Hematopoietic multipotent progenitor cell treated with erythropoietin and hydrocortisone succinate and interleukin-3 and kit ligand, for 6 days (in vitro differentiated cells): ENCODE measurements around the gene SHROOM3.

ENCODE experiments used
- DNase-seq: peaks from one replicate; pipeline ENCODE4 v3.0.0-alpha.2; 2015

Gene SHROOM3

DNA sequence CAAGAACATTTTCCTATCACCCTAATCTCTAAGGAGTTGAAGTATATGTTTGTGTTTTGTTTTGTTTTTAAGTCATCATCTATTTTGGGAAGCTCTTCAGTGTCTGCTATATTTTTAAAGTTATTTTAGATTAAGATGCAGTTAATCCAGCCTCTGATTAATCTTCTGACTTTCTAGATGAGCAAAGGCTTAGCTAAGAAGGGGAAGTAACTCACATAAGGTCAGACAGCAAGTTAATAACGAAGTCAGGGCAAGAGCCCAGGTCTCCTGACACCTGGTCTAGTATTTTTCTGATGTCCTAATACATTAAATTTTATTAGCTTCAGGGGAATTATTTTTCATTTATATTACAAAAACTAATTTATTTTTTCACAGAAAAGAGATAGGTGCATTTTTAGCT is 294.4 kb downstream of the SHROOM3 start:
- DNase-seq: no peak

GRCh38 chr4:76729980-76730379 is 295.0 kb downstream of the SHROOM3 start:
- DNase-seq: no peak

DNA sequence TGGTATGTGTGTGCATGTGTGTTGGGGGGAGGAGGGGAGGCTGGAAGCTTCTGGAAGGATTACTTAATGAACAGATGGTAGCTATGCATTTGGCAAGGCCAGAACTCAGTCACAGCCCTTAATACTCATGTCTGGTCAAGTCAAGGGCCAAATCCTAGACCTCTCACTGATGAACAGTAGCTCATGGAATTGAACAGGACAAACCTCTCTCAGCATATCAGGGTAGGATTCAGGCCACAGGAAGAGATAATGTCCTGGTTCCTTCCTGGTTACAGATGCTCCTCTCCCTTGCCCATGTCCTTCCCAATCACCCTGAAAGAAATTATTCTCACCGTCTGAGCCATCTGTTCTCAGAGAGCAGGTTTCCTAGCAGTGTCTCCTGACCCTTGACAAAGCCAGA is 297.2 kb downstream of the SHROOM3 start:
- DNase-seq: no peak

DNA sequence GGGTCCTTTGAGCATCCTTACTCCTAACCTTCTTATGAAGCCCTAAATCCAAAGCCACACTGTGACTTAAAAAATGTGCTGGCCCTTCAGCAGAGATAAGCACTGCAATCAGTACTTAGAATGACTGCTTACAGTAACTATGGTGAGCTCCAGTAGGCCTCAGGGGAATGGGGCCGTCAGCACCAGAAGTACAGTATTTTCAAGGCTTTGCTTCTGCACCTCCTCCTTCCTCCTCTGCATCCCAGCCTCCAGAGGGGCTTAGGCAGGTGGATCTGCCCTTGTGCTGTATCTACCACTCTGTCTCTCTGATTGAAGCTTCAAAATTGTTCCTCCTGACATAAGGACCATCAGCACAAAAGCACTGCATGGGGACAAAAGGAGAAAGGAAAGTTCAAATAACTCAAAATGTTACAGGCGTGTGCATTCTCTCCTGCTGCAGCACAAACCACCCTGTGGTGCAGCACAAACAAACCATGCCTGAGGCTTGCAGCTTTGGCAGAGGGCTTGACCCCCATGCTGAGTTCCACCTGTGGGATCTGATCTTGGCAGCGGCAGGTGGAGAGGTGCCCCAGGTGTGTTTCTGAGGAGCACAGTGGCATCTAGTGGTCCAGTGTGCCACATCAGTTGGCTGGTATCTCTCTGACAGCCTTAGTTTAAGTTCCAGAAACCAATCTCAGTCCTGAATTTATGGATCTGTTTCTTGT is 298.2 kb downstream of the SHROOM3 start:
- DNase-seq: no peak

GRCh38 chr4:76736414-76736813 is 301.4 kb downstream of the SHROOM3 start:
- no peak for DNase-seq

DNA sequence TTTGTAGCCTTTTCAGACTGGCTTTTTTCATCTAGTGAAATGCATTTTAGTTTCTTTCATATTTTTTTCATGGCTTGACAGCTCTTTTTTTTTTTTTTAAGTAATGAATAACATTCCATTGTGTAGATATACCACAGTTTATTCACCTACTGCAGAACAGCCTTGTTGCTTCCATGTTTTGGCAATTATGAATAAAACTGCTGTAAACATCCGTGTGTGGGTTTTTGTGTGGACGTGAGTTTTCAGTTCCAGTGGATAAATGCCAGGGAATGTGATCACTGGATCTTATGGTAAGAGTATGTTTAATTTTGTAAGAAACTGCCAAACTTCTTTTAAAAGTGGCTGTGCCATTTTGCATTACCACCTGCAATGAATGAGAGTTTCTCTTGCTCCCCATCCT is 302.2 kb downstream of the SHROOM3 start:
- DNase-seq: no peak

DNA sequence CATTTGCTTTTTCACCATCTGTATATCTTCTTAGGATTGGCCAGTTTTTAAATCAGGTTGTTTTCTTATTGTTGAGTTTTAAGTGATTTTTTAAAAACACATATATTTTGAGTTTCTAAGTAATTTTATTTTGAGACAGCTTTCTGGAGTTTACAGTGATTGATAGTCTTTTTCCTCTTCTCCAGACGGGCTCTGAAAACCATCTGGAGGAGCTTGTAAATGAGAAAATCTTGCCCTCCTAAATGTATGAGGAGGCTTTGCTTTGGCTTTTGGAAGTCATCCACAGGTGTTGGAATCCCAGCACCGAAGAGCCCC is 302.7 kb downstream of the SHROOM3 start:
- no peak for DNase-seq

DNA sequence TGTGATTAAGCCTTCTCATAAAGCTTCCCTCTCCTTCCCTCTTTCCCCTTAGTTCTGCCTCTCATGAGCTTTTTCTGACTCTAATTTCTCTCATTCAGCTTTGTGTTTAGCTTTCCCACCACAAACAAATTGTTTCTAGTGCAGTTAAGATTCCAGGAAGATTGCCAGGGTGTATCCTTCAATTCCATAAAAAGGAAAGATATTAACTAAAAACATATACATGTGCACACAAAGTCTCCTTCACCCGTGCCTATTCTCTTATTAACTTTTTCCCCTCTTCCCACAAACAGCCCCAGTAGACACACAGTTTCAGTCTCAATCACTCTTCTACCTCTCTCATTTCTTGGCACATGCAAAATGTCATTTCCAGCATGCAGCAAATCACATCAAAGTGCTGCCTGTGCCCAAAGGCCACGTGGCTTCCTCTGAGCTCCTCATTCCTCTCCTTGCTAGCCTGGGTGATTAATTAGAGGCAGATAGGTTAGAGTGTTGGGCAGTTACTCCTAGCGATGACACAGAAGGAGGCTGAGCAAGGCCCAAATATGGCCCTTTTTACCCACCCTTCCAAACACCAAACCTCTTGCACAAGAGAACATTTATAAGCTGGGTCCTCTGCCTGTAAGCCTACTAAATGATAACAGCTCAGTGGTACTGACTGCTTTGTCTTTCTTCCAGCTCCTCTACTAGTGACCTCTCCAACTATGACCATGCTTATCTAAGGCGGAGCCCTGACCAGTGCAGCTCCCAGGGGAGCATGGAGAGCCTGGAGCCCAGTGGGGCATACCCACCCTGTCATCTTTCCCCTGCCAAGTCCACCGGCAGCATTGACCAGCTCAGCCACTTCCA is 303.3 kb downstream of the SHROOM3 start:
- DNase-seq: no peak

DNA sequence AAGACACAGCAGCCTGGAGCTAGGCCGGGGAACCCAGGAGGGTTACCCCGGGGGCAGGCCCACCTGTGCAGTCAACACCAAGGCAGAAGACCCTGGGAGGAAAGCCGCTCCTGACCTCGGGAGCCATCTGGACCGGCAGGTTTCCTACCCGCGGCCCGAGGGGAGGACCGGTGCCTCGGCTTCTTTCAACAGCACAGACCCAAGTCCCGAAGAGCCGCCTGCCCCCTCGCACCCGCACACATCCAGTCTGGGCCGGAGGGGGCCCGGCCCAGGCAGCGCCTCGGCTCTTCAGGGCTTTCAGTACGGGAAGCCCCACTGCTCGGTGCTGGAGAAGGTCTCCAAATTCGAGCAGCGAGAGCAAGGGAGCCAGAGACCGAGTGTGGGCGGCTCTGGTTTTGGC is 305.2 kb downstream of the SHROOM3 start:
- no peak for DNase-seq

GRCh38 chr4:76740866-76741662 is 306.0 kb downstream of the SHROOM3 start:
- DNase-seq: no peak

- DNase-seq: no peak
Observed at GRCh38 chr4:76741663-76742020, 306.6 kb downstream of the SHROOM3 start.

- no peak for DNase-seq
Observed at GRCh38 chr4:76744241-76744921, 309.4 kb downstream of the SHROOM3 start.

DNA sequence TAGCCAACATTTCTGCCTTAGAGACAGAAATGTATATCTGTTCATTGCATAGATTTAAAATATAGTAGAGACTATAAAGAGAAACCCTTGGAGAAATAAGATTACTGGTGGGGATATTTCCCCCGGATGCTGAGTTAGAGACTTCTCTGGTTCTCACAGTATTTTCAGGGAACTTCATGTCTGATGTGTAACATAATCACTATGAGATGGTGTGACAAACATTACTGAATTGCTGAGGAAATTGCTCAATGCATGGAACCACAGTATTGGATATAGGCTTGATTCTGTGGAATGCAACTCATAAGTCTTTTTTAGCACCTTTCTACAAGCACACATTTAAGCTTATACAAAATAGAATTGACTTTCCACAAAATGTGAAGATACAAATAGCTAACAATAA is 310.2 kb downstream of the SHROOM3 start:
- no peak for DNase-seq

- DNase-seq: no peak
Observed at GRCh38 chr4:76747563-76747962, 312.5 kb downstream of the SHROOM3 start.

- peak; percentile 68 for DNase-seq
Observed at GRCh38 chr4:76748649-76749048, 313.6 kb downstream of the SHROOM3 start.

GRCh38 chr4:76749355-76749754 is 314.3 kb downstream of the SHROOM3 start:
- DNase-seq: no peak

GRCh38 chr4:76750716-76751115 is 315.7 kb downstream of the SHROOM3 start:
- DNase-seq: no peak

GRCh38 chr4:76751612-76752343 is 316.7 kb downstream of the SHROOM3 start:
- DNase-seq: no peak

DNA sequence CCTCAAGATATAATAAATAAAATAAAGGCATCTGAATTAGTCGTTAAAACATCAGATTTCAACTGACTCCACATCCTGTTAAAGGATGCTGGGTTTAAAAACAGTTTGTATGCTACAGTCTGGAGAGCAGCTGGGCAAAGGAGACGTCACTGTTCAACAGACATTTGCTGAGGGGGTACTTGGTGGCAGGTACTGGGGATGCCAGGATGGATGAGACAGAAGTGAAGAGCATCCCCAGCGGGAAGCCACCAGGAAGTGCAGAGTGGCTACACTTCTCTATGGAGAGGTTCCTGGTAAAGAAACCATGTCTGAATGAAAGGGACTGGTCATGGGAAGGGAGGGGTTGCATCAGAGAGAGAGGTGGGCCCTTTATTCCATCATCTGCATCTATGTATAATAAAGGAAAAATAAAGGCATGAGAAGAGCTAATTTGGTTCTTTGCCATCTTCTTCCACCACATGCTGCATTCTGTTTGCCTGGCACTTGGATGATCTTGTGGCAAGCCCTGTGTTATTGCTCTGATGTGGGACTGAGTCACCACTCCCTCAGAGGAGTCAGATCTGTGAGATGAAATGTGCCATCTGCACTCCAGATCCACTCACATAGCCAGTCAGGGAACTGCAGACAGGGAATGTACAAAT is 318.0 kb downstream of the SHROOM3 start:
- no peak for DNase-seq

DNA sequence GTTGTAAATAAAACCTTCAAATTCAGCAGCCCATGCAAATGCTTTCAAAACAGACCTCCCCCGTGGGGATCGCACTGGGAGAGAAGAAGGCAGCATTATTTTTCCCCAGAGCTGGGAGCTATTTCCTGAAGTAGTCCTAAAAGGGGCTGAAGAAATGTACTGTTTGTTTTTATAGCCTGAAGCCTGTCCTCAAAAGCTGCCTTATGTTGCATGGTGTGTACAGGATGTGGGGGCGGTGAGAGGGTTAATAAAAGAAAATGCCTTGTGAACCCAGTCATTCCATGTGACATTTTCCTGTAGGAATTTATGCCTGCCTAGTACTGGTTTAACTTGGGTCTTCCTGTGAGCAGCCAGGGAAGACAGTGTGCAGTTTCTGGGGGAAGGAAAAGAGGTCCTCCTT is 318.8 kb downstream of the SHROOM3 start:
- DNase-seq: no peak

GRCh38 chr4:76754439-76754838 is 319.4 kb downstream of the SHROOM3 start:
- no peak for DNase-seq

DNA sequence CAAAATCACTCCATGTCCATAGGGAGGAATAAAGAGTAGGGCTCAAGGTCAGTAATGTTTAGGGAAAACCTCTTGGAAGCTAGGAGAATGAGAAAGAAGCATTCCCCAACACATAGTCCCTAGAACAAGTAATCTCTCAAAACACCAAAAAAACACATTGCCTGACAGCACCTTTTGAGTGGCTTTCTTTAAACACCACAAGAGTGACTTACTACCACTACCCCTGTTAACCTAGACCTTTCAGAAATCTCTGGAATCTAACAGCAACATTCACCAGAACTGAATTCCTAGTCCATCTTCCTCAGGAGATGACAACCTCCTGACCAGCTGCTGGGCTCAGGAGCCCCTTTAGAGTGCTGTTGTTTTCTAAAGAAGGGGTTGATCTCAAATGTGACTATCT is 320.7 kb downstream of the SHROOM3 start:
- no peak for DNase-seq
